ENCODE data around the gene LRRC56.

The LRRC56 gene

GRCh38 chr11:539971-540481, 2.7 kb downstream of the LRRC56 start:
- no peak for DNase-seq (ENCODE audit: low read depth)

DNA sequence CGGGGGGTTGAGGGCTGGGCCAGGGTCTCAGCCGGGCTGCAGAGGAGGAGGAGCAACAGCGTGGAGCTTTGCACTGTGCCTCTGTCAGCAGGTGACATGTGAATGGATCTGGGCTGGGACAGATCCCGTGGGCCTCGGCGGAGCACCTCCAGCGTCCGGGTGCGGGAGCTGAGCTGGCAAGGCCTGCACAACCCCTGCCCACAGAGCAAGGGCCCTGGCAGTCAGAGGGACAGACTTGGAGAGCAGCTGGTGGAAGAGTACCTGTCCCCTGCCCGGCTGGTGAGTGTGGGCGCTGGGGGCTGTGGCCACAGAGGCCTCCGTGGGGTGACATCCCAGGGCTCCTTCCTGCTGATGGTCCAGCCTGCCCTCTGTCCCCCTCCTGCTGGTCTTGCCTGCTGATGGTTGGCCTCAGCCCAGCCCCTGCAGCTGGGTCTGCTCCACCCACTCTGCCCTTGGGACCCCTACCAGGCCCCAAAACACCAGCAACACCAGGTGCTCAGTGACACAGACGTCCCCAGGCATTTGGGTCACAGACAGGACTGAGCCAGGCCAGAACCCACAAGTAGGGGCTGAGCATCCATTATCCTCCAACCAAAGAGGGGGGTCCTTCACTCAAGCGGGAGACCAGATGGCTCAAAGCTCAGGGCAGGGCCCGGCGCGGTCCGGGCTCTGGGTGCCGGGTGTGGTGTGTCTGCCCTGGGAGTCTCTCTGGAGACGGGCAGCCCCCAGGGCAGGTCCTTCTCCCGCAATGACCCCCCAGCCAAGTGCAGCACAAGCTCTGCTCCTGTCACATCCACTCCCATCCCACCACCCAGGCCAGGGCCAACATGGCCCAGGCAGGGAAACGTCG, 3.5 kb downstream of the LRRC56 start:
- DNase-seq (ENCODE audit: low read depth), result no peak

- no peak for DNase-seq (ENCODE audit: low read depth)
These were observed 4.1 kb downstream of the LRRC56 start for GRCh38 chr11:541433-541885.

DNA sequence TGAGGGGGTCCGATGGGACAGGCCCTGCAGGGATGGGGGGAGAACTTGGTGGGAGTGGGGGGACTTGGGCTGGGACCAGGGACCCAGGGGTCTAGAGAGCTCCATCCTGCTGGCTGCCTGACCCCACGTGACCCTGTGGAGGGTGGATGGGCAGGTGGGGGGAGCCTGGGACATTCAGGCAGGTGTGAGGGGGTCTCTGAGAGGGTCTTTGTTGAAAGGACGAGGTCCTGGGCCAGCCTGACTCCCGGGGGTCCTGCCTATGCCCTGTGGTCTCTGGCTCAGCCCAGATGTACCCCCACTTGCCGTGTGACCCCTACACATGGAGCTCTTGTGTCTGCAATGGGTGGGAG, 7.5 kb downstream of the LRRC56 start:
- DNase-seq (ENCODE audit: low read depth), result no peak

DNA sequence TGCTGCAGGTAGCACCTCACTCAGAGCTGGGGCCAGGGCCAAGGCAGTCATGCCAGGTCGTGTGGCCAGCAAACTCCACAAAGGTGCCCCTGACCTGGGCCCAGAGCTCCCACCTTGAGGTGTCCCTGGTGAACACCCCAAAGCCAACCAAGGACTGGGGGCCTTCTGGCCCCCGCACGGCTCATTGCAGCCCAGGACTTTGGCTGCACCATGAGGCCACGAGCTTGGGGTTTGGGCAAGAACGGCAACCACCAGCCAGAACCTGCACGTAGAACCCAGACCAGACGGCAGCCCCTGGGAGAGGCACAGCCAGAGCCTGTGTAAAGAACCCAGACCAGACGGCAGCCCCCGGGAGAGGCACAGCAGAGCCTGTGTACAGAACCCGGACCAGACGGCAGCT, 7.8 kb downstream of the LRRC56 start:
- no peak for DNase-seq (ENCODE audit: low read depth)

GRCh38 chr11:548700-549603, 11.6 kb downstream of the LRRC56 start:
- no peak for DNase-seq (ENCODE audit: low read depth)

DNA sequence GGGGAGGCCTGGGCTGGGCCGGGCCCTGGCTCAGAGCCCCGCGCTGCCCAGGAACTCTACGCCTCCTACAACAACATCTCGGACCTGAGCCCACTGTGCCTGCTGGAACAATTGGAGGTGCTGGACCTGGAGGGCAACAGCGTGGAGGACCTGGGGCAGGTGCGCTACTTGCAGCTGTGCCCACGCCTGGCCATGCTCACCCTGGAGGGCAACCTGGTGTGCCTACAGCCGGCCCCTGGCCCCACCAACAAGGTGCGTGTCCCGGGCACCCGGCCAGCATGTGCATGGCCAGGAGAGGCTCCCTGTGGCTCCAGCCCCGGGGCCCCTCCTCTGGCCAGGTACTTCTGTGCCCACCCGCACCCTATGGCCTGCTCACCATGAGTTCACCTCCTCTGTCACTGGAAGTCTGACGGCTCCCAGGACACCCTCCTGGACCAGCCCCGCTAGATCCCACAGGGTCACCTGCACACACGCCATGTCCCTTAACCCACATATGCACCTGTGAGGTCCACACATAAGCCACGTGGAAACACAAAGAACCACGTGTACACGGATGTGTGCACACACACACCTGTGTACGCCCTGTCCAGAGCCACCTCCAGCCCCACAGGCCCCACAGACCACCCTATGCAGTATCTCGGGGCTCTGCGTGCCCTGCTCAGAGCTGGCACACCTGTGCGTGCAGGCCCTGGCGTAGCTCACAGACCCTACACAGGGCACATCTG, 12.9 kb downstream of the LRRC56 start:
- no peak for DNase-seq (ENCODE audit: low read depth)

DNA sequence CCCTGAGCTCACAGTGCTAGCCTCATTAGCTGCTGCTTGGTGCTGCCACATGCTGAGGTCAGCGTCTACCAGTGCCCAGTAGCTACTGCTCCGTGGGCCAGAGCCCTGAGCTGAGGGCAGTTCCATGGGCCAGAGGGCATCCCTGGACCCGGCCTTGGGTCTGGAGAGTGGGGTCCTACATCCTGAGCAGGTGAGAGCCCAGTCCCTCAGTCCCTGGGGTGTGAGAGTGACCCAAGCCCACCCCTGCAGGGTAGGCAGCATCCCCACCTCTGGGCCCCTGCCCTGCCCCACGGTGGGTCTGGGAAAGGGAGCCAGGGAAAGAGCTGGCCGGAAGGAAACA, 13.4 kb downstream of the LRRC56 start:
- no peak for DNase-seq (ENCODE audit: low read depth)

GRCh38 chr11:551131-551530, 13.8 kb downstream of the LRRC56 start:
- DNase-seq (ENCODE audit: low read depth), result no peak

DNA sequence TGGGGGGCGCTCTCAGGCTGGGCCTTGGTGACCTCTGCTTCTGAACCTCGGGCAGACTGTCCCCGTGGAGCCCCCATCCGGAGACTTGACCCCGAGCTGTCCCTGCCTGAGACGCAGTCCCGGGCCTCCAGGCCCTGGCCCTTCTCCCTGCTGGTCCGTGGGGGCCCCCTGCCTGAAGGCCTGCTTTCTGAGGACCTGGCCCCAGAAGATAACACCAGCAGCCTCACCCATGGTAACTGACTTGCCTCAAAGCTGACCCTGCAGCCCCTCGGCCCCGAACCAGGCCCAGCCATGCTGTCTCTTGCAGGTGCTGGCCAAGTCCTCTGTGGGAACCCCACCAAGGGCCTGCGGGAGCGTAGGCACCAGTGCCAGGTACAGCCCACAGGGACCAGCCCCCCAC, 14.3 kb downstream of the LRRC56 start:
- no peak for DNase-seq (ENCODE audit: low read depth)

DNA sequence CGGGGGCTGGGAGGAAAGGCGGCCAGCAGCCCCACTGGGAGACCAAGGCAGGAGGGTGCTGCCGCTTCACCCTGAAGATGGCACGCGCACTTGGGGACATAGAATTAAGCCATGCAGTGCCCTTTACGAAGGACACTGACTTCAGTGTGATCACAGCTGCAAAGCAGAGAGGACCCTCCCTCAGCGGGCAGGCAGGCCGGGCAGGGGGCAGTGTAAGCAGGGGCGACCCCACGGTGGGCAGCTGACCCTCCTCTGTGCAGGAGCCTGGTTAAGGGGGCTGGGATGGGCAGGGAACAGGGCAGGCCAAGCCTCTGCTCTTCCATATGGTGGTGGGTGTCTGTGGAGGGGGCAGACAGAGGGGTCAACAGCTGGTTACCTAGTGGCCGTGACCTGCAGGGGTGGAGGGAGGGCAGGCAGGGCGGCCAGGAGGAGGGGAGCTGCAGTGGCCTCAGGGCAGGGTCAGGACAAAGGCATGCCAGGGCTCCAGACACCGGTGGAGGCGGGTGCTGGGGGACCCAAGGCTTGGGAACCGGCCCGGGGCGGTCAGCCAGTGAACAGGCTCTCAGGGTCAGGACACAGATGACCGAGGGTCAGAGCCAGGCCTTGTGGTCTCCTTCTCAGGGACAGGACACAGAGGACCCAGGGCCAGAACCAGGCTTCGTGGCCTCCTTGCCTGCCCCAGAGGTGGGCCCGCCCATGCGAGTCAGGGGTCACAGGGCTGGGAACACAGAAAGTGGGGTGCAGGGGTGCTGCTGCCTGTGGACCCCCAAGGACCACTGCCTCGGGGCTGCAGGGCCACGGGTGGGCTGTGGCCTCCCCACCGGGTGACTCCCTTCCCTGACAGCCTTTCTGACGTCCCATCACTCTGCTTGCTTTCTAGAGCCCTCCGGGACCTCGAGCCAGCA, 16.0 kb downstream of the LRRC56 start:
- DNase-seq (ENCODE audit: low read depth), result no peak

DNA sequence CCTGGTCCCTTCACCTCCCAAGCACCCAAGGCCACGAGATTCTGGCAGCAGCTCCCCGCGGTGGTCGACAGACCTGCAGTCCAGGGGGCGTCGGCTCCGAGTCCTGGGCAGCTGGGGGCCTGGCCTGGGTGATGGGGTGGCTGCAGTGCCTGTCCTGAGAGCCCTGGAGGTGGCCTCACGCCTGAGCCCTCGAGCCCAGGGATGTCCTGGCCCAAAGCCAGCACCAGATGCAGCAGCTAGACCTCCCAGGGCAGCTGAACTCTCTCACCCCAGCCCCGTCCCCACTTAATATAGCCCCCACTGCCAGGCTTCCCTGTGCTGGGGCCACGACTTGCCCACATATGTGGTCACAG, 16.6 kb downstream of the LRRC56 start:
- no peak for DNase-seq (ENCODE audit: low read depth)

DNA sequence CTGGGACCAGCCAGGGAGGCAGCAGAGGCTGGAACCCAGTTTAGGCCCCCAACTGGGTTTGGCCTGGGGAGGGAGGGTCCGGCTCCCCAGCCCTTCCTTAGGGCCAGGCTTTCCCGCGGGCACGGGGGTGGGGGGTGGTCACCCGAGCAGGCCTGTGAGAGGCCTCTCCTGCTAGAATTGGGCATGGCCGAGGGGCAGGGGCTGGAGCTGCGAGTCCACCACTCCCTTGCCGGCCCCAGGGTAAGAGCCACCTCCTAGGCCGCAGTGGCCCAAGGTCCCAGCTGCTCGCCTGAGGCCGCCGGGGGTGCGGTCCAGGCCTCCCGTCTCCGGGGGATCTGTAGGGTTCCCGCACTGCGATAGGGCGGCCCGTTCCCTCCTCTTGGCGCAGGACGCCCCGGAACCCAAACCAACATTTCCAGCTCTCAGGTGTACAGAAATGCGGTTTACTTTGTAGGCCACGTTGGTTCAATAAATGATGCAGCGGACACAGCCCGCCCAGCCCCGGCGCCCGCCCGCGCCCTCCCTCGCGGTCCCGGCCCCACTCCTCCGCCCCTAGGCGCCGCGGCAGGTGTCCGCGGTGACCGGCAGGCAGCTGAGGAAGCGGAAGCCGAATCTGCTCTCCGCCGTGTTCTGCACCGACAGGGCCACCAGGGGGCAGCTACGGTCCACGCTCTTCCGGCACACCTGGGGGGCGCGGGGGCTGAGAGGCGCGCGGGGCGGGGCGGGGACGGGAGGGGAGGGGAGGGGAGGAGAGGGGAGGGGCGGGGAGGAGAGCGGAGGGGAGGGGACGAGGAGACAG, 17.3 kb downstream of the LRRC56 start:
- DNase-seq (ENCODE audit: low read depth), result no peak

DNA sequence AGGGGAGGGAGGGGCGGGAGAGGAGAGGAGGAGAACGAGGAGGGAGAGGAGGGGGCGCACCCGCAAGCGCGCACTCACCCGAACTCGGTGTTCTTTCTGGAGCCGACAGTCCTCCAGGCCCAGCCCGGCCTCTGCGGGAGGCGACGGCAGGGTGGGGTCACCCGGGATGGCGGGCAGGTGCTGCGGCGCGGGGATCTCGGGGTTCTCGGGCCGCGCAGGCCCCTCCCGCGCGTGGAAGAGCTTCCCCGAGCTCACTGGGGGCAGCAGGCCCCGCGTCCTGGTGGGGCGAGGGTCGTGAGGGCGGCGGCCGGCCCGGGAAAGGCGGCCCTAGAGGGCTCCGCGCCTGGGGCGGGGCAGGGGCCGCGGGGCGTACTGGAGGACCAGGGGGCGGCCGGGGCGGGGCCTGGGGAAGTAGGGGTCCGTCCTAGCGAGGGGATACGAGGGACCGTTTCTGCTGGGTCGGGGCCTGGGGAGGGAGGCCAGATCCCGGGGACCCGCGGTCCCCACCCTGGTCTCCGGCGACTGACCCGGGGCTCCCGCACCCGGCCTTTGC, 18.0 kb downstream of the LRRC56 start:
- no peak for DNase-seq (ENCODE audit: low read depth)

DNA sequence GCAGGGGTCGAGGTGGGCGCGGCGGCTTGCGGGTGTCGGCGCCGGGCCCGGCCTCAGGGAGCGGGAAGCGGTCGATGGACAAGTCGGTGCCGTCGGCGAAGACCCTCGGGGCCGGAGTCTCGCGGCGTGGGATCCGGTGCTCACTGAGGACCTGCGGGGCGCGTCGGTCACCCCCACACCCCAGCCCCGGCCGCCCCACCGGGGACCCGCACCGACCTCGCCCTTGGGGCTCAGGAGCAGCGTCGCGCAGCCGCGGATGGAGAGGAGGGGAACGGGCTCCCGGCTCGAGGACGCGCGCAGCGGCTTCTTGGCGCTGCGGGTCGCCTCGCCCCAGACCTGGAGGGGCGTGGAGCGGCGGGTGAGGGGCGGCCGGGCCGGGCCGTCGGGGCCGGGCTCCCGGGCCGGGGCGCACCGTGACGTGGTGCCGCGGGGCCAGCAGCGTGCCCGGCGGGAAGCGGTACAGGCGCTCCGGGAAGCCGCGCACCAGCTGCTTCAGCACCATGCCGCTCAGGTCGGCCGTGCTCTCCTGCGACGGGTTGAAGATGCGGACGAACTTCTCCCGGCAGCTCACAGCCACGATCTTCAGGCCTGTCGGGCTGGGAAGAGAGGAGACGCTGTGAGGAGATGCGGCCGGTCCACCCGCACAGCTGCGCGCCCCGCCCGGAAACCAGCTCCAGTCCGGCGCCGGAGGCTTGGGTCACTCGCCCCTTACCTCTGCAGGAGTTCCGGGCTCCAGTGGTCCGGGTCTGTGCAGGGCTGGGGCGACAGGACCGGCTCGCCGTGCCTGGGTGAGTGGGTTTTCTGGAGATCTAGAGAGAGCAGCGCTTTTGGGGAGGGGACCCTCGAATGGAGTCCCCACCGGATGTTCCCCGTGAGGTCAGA, 18.7 kb downstream of the LRRC56 start:
- DNase-seq (ENCODE audit: low read depth), result no peak

DNA sequence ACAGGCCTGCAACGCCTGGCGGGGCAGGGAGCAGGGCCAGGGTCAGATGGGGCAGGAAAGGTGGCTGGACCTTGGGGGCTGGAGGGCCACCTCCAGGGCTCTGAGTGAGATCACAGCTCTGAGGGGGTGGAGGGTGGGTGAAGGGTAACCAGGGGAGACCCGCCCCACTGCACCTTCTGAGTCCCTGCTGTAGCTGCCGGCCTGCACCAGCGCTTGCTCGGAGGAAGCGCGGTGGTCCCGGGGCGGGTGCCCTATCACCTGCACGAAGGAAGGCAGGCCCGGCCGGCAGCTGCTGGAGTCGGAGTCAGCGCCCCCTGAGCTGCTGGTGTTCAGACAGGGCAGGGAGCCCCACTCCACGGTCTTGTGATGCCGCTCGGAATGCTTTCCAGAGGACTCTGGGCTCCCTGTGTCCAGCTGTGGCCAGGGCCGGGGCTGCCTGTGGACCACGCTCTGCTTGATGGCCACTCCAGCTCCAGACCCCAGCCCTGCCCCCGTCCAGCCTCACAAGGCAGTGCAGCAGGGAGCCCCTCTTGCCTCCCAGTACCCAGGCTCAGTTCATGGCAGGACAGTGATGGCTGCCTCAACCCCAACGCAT, 19.4 kb downstream of the LRRC56 start:
- DNase-seq (ENCODE audit: low read depth), result no peak

- no peak for DNase-seq (ENCODE audit: low read depth)
These were observed 20.2 kb downstream of the LRRC56 start for GRCh38 chr11:557328-558132.

DNA sequence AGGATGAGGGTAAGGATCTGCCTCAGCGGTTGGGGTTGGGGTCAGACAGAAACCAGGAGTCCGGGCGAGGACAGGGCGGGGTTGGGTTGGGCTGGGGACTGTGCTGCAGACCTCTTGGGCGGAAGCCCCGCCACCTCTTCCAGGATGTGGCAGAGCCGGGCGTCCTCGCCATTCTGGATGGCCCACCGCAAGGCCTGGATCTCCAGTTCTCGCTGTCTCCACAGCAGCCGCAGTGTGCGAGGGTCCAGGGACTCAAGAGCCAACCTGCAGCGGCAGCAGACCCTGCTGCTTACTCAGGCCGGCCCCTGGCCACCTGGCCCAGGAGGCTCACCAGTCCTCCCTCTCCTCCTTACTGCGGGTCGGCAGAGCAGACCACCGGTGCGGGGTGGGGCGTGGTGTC, 21.2 kb downstream of the LRRC56 start:
- no peak for DNase-seq (ENCODE audit: low read depth)
